ENCODE data around the gene BOD1L1.
A peak's percentile ranks its signal among the peaks of the same experiment; 100 is the strongest.

The BOD1L1 gene

DNA sequence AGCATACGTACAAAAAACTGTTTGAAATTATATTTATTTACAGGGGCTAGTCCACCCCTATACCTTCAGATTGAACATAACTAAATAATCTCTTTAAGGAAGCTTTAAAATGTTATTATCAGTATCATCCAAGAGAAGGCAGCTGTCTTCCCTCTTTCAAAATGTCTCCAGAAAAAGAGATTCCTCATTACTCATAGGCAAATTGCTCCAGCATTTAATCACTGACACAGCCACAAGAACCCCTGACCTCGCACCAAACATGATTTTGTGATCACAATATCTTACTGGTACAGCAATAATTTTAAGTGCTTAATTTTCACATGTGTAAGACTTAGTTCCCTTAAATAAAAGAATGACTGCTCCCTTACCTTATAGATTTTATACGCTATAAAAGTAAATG, 9.7 kb downstream of the BOD1L1 start:
- Histone ChIP-seq H3K27ac (ENCODE audit: low read depth, low read length) (no peak overlapping the region), H3K36me3 (ENCODE audit: insufficient read depth, low read length) (peaks cover 34% of the 10 kb centered on the region), H3K4me1 (ENCODE audit: control insufficient read depth, insufficient read depth, low read length, unreplicated experiment) (no peaks in the 10 kb centered on the region), H3K4me3 (ENCODE audit: low read depth, low read length) (no peak overlapping the region), H2AFZ (ENCODE audit: low read length, unreplicated experiment) (no peak overlapping the region), H3K79me2 (ENCODE audit: control insufficient read depth, insufficient read depth, low read length, unreplicated experiment) (peaks cover 31% of the 10 kb centered on the region), H3K27me3 (ENCODE audit: insufficient read depth, low read length) (no peaks in the 10 kb centered on the region)

DNA sequence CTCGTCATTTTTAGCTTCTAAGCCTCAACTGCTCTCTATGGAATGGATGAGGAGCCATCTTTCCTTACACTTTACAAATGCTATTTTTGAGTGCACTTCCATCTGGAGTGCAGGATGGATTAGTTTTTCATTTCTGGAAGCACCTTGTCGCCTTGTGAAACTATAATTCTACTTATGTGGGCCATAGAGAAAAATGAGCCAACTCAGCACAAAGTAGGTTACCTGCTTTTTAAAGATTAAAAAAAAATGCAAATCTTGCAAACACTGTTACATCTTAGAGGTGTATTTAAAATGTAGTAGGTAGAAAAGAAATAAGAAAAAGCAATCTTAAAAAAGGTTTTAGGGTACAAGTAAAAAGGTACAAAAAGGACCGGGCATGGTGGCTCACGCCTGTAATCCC, 10.9 kb downstream of the BOD1L1 start:
- peaks cover 43% of the 10 kb centered on the region for H3K36me3 ChIP-seq (ENCODE audit: insufficient read depth, low read length)
- no peak overlapping the region for H3K4me3 ChIP-seq (ENCODE audit: low read depth, low read length)
- H2AFZ ChIP-seq (ENCODE audit: low read length, unreplicated experiment), result no peak overlapping the region
- no peaks in the 10 kb centered on the region for H3K4me1 ChIP-seq (ENCODE audit: control insufficient read depth, insufficient read depth, low read length, unreplicated experiment)
- no peak overlapping the region for H3K27ac ChIP-seq (ENCODE audit: low read depth, low read length)
- no peaks in the 10 kb centered on the region for H3K27me3 ChIP-seq (ENCODE audit: insufficient read depth, low read length)
- H3K79me2 ChIP-seq (ENCODE audit: control insufficient read depth, insufficient read depth, low read length, unreplicated experiment), result peaks cover 21% of the 10 kb centered on the region

DNA sequence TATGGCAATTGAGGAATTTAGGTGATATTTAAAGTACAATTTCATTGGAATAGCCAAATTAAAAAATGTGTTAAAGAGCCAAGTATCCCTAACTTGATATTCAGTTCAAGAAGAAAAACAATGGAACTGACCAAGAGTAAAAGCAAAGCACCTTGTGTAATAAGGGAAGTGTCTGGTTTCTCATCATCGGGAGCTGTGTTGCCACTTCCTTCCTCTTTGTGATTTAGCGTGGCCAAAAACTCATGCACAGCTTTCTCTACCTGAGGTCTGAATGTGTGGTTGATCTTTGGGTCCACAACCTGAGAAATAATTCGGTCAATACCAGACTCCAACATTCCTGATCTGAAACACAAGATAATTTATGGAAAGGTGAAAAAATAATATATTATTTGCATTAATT, 12.4 kb downstream of the BOD1L1 start:
- Histone ChIP-seq H3K27ac (ENCODE audit: low read depth, low read length) (no peak overlapping the region), H3K4me1 (ENCODE audit: control insufficient read depth, insufficient read depth, low read length, unreplicated experiment) (no peaks in the 10 kb centered on the region), H3K36me3 (ENCODE audit: insufficient read depth, low read length) (peaks cover 52% of the 10 kb centered on the region)

DNA sequence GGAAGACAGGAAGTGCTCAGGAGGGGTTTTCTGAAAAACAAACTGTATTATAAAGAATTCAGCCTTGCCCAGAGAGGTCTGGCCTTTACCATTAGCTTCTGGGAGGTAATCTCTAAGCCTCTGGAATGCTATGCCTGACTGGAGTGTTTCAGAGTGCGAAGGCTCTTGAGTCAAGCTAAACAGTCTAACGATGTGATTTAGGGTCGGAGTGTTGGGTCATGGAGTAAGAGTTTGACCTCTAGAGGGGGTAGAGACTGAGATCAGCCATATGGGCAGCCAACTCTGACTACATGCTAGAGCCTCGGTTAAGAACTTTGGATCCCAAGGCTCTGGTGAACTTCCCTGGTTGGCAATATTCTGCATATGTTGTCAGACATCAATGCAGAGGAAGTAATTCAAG, 15.0 kb downstream of the BOD1L1 start:
- H2AFZ ChIP-seq (ENCODE audit: low read length, unreplicated experiment), result no peak overlapping the region
- no peak overlapping the region for H3K4me3 ChIP-seq (ENCODE audit: low read depth, low read length)
- no peaks in the 10 kb centered on the region for H3K4me1 ChIP-seq (ENCODE audit: control insufficient read depth, insufficient read depth, low read length, unreplicated experiment)
- H3K36me3 ChIP-seq (ENCODE audit: insufficient read depth, low read length), result peaks cover 42% of the 10 kb centered on the region
- H3K27ac ChIP-seq (ENCODE audit: low read depth, low read length), result no peak overlapping the region
- H3K27me3 ChIP-seq (ENCODE audit: insufficient read depth, low read length), result no peaks in the 10 kb centered on the region
- peaks cover 2% of the 10 kb centered on the region for H3K79me2 ChIP-seq (ENCODE audit: control insufficient read depth, insufficient read depth, low read length, unreplicated experiment)

More for the DNA sequence above, 12.4 kb downstream of the BOD1L1 start:
- no peak overlapping the region for H2AFZ ChIP-seq (ENCODE audit: low read length, unreplicated experiment)
- H3K79me2 ChIP-seq (ENCODE audit: control insufficient read depth, insufficient read depth, low read length, unreplicated experiment), result peaks cover 7% of the 10 kb centered on the region
- H3K4me3 ChIP-seq (ENCODE audit: low read depth, low read length), result no peak overlapping the region
- H3K27me3 ChIP-seq (ENCODE audit: insufficient read depth, low read length), result no peaks in the 10 kb centered on the region

DNA sequence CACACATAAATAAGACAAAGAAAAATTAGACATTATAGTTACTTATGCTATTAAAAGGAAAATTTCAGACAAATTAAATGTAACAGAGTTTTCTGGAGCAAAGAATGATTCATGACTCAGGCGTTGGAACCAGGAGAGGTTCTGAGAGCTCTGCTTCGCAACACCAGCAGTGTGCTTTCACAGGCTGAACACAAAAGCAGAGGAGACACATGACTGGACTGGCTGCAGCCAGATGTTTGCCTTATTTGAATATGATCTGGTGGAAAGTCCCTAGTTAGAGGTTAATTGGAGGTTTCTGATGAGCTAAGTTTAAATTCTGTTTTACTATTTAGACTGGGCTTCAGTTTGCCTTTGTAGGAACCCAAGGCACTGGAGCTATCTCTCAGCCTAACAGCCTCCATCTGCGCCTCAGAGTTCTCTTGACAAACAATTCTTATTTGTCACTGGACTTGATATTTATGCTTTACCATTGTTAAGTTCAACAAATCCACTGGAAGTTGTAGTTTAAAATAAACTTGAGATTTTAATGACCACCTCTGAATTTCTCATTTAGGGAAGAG, 16.2 kb downstream of the BOD1L1 start:
- H3K36me3 ChIP-seq (ENCODE audit: insufficient read depth, low read length), result peaks cover 48% of the 10 kb centered on the region
- H3K79me2 ChIP-seq (ENCODE audit: control insufficient read depth, insufficient read depth, low read length, unreplicated experiment), result no peaks in the 10 kb centered on the region
- H3K27me3 ChIP-seq (ENCODE audit: insufficient read depth, low read length), result no peaks in the 10 kb centered on the region
- no peaks in the 10 kb centered on the region for H3K4me1 ChIP-seq (ENCODE audit: control insufficient read depth, insufficient read depth, low read length, unreplicated experiment)
- no peak overlapping the region for H3K4me3 ChIP-seq (ENCODE audit: low read depth, low read length)
- H2AFZ ChIP-seq (ENCODE audit: low read length, unreplicated experiment), result no peak overlapping the region
- no peak overlapping the region; the same call in 1 of the 2 replicates for H3K27ac ChIP-seq (ENCODE audit: low read depth, low read length)

DNA sequence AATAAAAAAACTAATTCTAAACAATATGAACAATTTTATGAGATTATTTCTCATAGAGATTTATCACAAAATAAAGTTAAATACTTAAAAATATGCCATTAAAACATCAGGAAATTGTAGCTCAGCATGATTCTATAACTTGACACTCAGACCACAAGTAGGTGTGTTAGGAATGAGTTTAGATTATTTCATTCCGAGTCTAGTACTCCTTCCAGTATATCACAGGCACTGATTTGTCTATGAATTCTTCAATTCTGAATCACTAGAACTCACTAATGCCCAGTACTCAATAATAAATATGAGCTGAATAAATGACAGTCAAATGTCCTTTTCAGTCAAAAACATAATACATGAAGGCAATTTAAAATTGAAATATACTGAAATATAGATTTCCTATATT, 22.2 kb downstream of the BOD1L1 start:
- no peak overlapping the region for H2AFZ ChIP-seq (ENCODE audit: low read length, unreplicated experiment)
- H3K27ac ChIP-seq (ENCODE audit: low read depth, low read length), result no peak overlapping the region
- no peaks in the 10 kb centered on the region for H3K27me3 ChIP-seq (ENCODE audit: insufficient read depth, low read length)
- H3K36me3 ChIP-seq (ENCODE audit: insufficient read depth, low read length), result peaks cover 61% of the 10 kb centered on the region
- H3K79me2 ChIP-seq (ENCODE audit: control insufficient read depth, insufficient read depth, low read length, unreplicated experiment), result peaks cover 2% of the 10 kb centered on the region
- H3K4me1 ChIP-seq (ENCODE audit: control insufficient read depth, insufficient read depth, low read length, unreplicated experiment), result no peaks in the 10 kb centered on the region
- no peak overlapping the region for H3K4me3 ChIP-seq (ENCODE audit: low read depth, low read length)

DNA sequence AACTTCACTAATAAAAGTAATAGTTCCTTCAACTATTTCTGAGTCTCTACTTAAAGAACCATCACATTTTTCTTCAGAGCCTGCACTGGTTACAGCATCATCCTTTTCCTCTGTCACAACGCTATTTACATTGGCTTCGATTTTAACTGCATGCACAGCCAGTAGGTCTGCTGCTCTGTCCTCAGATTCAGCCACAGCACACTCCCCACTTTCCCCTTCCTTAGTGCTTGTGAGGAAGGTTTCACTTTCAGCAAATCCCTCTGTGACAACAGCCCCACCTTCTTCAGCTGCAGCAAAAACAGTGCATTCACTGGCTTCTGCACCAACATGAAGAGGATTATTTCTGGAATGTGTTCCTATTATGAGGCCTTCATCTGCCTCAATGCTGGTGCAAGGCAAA, 25.7 kb downstream of the BOD1L1 start:
- Histone ChIP-seq H3K79me2 (ENCODE audit: control insufficient read depth, insufficient read depth, low read length, unreplicated experiment) (peaks cover 2% of the 10 kb centered on the region), H3K4me3 (ENCODE audit: low read depth, low read length) (no peak overlapping the region), H3K27ac (ENCODE audit: low read depth, low read length) (no peak overlapping the region), H3K4me1 (ENCODE audit: control insufficient read depth, insufficient read depth, low read length, unreplicated experiment) (peaks cover 12% of the 10 kb centered on the region), H2AFZ (ENCODE audit: low read length, unreplicated experiment) (no peak overlapping the region), H3K27me3 (ENCODE audit: insufficient read depth, low read length) (no peaks in the 10 kb centered on the region), H3K36me3 (ENCODE audit: insufficient read depth, low read length) (peaks cover 65% of the 10 kb centered on the region)

DNA sequence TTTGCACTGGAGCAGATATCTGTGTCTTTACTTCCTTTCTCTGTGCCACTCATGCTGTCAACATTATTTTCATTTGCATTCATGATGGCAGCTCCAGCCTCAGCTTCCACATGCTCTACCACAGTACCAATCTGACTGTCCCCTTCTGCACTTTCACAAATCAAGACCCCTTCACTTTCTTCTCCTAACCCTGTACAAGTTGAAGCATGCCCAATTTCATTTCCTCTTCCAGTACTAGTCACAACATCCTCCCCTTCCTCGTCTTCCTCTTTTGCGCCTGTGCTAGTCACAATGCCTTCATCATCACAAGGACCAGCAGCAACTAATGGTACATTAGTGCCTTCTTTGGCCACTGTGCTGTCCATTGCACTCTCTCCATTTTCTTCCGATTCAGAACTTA, 26.5 kb downstream of the BOD1L1 start:
- peaks cover 2% of the 10 kb centered on the region for H3K79me2 ChIP-seq (ENCODE audit: control insufficient read depth, insufficient read depth, low read length, unreplicated experiment)
- H3K4me3 ChIP-seq (ENCODE audit: low read depth, low read length), result no peak overlapping the region
- peaks cover 67% of the 10 kb centered on the region for H3K36me3 ChIP-seq (ENCODE audit: insufficient read depth, low read length)
- no peak overlapping the region for H3K27ac ChIP-seq (ENCODE audit: low read depth, low read length)
- H2AFZ ChIP-seq (ENCODE audit: low read length, unreplicated experiment), result no peak overlapping the region
- H3K27me3 ChIP-seq (ENCODE audit: insufficient read depth, low read length), result no peaks in the 10 kb centered on the region
- peaks cover 12% of the 10 kb centered on the region for H3K4me1 ChIP-seq (ENCODE audit: control insufficient read depth, insufficient read depth, low read length, unreplicated experiment)

DNA sequence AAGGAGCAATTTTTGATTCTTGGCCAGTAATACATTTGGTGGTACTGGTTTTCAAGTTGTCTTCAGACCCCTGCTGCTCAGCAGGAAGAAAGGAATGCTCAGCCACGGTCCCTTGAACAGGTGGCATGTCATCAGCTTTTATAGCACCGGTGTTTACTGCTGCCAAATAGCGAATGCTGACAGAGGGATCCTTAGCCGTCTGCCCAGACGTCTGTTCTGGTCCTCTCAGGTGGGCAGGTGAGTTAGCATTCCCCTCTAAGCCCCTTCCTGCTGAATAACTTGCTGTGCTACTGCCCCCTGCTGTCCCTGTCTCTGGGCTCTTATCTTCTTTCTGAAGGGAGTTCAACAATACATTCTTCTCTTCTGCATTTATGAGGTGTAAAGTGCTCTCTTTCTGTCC, 28.4 kb downstream of the BOD1L1 start:
- no peak overlapping the region for H3K27ac ChIP-seq (ENCODE audit: low read depth, low read length)
- no peak overlapping the region for H3K4me3 ChIP-seq (ENCODE audit: low read depth, low read length)
- H3K36me3 ChIP-seq (ENCODE audit: insufficient read depth, low read length), result peaks cover 57% of the 10 kb centered on the region
- peaks cover 12% of the 10 kb centered on the region for H3K4me1 ChIP-seq (ENCODE audit: control insufficient read depth, insufficient read depth, low read length, unreplicated experiment)
- peaks cover 2% of the 10 kb centered on the region for H3K79me2 ChIP-seq (ENCODE audit: control insufficient read depth, insufficient read depth, low read length, unreplicated experiment)
- no peak overlapping the region for H2AFZ ChIP-seq (ENCODE audit: low read length, unreplicated experiment)
- no peaks in the 10 kb centered on the region for H3K27me3 ChIP-seq (ENCODE audit: insufficient read depth, low read length)

DNA sequence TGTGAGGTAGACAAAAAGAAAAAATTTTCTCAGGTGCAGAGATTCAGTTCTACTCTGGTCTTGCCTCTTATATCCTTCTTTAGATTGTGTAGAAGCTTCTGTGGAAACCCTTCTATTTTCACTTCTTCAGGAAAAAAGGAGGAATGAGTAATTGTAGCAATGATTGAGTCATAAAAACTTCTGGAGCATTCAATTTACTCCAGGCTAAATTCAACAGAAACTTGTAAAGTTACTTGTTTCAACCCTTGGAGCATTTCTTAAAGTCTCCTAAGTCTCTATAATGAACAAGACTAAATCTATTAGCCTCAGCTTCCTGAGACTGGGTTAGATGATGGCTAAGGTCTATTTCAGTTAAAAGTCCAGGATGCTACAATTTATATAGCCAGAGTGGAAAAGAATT, 29.9 kb downstream of the BOD1L1 start:
- H3K27me3 ChIP-seq (ENCODE audit: insufficient read depth, low read length), result no peaks in the 10 kb centered on the region
- no peak overlapping the region for H3K4me3 ChIP-seq (ENCODE audit: low read depth, low read length)
- peak overlapping the region; percentile 6; the same call in 1 of the 2 replicates for H3K27ac ChIP-seq (ENCODE audit: low read depth, low read length)
- no peak overlapping the region for H2AFZ ChIP-seq (ENCODE audit: low read length, unreplicated experiment)
- peaks cover 55% of the 10 kb centered on the region for H3K36me3 ChIP-seq (ENCODE audit: insufficient read depth, low read length)
- peaks cover 12% of the 10 kb centered on the region for H3K4me1 ChIP-seq (ENCODE audit: control insufficient read depth, insufficient read depth, low read length, unreplicated experiment)
- H3K79me2 ChIP-seq (ENCODE audit: control insufficient read depth, insufficient read depth, low read length, unreplicated experiment), result no peaks in the 10 kb centered on the region

DNA sequence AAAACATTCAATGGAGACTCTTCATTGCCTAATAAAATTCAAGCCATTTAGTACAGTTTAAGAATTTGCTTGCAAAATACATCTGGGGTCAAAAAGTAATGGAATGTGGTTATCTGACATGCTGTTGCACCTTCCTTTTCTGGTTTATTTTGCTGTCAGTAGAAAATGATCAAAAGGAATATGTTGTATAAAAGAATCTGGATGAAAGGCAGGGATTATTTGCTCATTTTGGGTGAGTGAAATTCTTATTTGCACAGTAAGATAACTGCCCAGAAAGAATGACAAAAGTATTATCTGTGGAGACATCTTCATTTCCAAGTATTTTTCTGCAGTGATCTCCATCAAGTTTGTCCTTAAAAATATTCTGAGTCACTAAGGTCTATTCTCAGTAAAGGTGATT, 30.4 kb downstream of the BOD1L1 start:
- peaks cover 54% of the 10 kb centered on the region for H3K36me3 ChIP-seq (ENCODE audit: insufficient read depth, low read length)
- no peak overlapping the region for H3K27ac ChIP-seq (ENCODE audit: low read depth, low read length)

More for the DNA sequence above, 30.4 kb downstream of the BOD1L1 start:
- Histone ChIP-seq H3K4me3 (ENCODE audit: low read depth, low read length) (no peak overlapping the region), H2AFZ (ENCODE audit: low read length, unreplicated experiment) (no peak overlapping the region), H3K79me2 (ENCODE audit: control insufficient read depth, insufficient read depth, low read length, unreplicated experiment) (no peaks in the 10 kb centered on the region), H3K27me3 (ENCODE audit: insufficient read depth, low read length) (no peaks in the 10 kb centered on the region), H3K4me1 (ENCODE audit: control insufficient read depth, insufficient read depth, low read length, unreplicated experiment) (peaks cover 12% of the 10 kb centered on the region)

Measured in ACC112 (cell line).